Astrocyte (in vitro differentiated cells and primary cell): ENCODE results near the gene TRAPPC4. TPM values are rescaled to one million over a fixed set of nuclear protein-coding genes. Genes with fewer than 3 reads are reported as not detected.

Source experiments
- DNase-seq: peaks from one replicate; pipeline ENCODE4 v3.0.0-alpha.2; 2010; ENCODE audit warnings: low read depth
- FAIRE-seq: peaks from 2 replicates; lab custom pipeline; 2011; peaks lifted over from hg19 to GRCh38; lab: Jason Lieb, UNC
- H2AFZ ChIP-seq: 2 replicates; pipeline ENCODE4 v1.6.0; 2012; ENCODE audit warnings: low read depth, low read length, inconsistent platforms
- H3K27ac ChIP-seq: 2 replicates; pipeline ENCODE4 v1.5.1; 2011; ENCODE audit warnings: low read depth, low read length, inconsistent platforms
- H3K27me3 ChIP-seq: 2 replicates; pipeline ENCODE4 v1.6.0; 2011; ENCODE audit warnings: low read length, inconsistent platforms; ENCODE audit not compliant: insufficient read depth
- H3K36me3 ChIP-seq: 2 replicates; pipeline ENCODE4 v1.5.1; 2011; ENCODE audit warnings: low read length, inconsistent platforms; ENCODE audit not compliant: insufficient read depth
- H3K4me1 ChIP-seq: 2 replicates; pipeline ENCODE4 v1.5.1; 2011; ENCODE audit warnings: low read length, inconsistent platforms; ENCODE audit not compliant: insufficient read depth
- H3K4me2 ChIP-seq: 2 replicates; pipeline ENCODE4 v1.6.0; 2012; ENCODE audit warnings: low read length, inconsistent platforms
- H3K4me3 ChIP-seq: 2 replicates; pipeline ENCODE4 v1.5.1; 2011; ENCODE audit warnings: low read depth, mild to moderate bottlenecking, low read length, inconsistent platforms; ENCODE audit not compliant: insufficient read depth
- H3K79me2 ChIP-seq: 2 replicates; pipeline ENCODE4 v1.6.0; 2012; ENCODE audit warnings: mild to moderate bottlenecking, low read length, inconsistent platforms; ENCODE audit not compliant: insufficient read depth
- H3K9ac ChIP-seq: 2 replicates; pipeline ENCODE4 v1.6.0; 2012; ENCODE audit warnings: mild to moderate bottlenecking, low read length, inconsistent platforms
- H3K9me3 ChIP-seq: 2 replicates; pipeline ENCODE4 v1.5.1; 2012; ENCODE audit warnings: low read depth, mild to moderate bottlenecking, low read length, inconsistent platforms; ENCODE audit not compliant: insufficient read depth
- H4K20me1 ChIP-seq: 2 replicates; pipeline ENCODE4 v1.6.0; 2012; ENCODE audit warnings: low read length, inconsistent platforms; ENCODE audit not compliant: insufficient read depth
- H3K27ac Mint-ChIP-seq: one replicate; pipeline ENCODE4 v1.8.0; 2021; ENCODE audit warnings: mild to moderate bottlenecking, mixed read lengths; ENCODE audit not compliant: unreplicated experiment
- H3K27me3 Mint-ChIP-seq: one replicate; pipeline ENCODE4 v1.8.0; 2021; ENCODE audit warnings: low read depth, mixed read lengths; ENCODE audit not compliant: unreplicated experiment
- H3K36me3 Mint-ChIP-seq: one replicate; pipeline ENCODE4 v1.8.0; 2021; ENCODE audit warnings: low read depth, mixed read lengths; ENCODE audit not compliant: unreplicated experiment
- H3K4me1 Mint-ChIP-seq: one replicate; pipeline ENCODE4 v1.8.0; 2021; ENCODE audit warnings: low read depth, mixed read lengths; ENCODE audit not compliant: unreplicated experiment
- H3K4me3 Mint-ChIP-seq: one replicate; pipeline ENCODE4 v1.8.0; 2021; ENCODE audit warnings: mild to moderate bottlenecking, moderate library complexity, mixed read lengths; ENCODE audit not compliant: unreplicated experiment
- H3K9me3 Mint-ChIP-seq: one replicate; pipeline ENCODE4 v1.8.0; 2021; ENCODE audit warnings: mild to moderate bottlenecking, mixed read lengths; ENCODE audit not compliant: unreplicated experiment
- EZH2 ChIP-seq: IDR thresholded peaks from 2 replicates; pipeline ENCODE4 v1.6.1; 2012; ENCODE audit warnings: mild to moderate bottlenecking, low read length, inconsistent platforms; ENCODE audit not compliant: insufficient read depth
- total RNA-seq: library from RNA; stranded (reverse); gene quantifications from 2 replicates; pipeline ENCODE4 v1.2.1, GENCODE V29; 2021
- TF ChIP-seq, protein P1 (sequence below): IDR thresholded peaks from 2 replicates; pipeline ENCODE4 v1.5.1; 2011; ENCODE audit warnings: low read depth, mild to moderate bottlenecking, inconsistent platforms, low read length, moderate library complexity; ENCODE audit not compliant: insufficient read depth

Gene TRAPPC4
- total RNA-seq, 1 donor from 2014 or later: 88.3 TPM

DNA sequence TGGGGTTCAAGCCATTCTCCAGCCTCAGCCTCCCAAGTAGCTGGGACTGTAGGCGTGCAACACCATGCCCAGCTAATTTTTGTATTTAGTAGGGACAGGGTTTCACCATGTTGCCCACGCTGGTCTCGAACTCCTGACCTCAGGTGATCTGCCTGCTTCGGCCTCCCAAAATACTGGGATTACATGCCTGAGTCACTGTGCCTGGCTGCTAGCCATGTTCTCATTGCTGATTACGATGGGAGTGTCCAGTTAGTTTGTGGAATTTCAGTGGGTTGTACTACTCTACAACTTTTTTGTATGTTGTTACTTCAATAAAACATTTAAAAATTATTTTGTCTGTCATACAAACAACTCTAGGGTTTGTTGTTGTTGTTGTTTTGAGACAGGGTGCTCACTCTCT is 44.2 kb downstream of the TRAPPC4 start:
- DNase-seq (peak; percentile 47), FAIRE-seq (no peak)
- TF ChIP-seq EZH2: no peak
- TF ChIP-seq, protein P1, sequence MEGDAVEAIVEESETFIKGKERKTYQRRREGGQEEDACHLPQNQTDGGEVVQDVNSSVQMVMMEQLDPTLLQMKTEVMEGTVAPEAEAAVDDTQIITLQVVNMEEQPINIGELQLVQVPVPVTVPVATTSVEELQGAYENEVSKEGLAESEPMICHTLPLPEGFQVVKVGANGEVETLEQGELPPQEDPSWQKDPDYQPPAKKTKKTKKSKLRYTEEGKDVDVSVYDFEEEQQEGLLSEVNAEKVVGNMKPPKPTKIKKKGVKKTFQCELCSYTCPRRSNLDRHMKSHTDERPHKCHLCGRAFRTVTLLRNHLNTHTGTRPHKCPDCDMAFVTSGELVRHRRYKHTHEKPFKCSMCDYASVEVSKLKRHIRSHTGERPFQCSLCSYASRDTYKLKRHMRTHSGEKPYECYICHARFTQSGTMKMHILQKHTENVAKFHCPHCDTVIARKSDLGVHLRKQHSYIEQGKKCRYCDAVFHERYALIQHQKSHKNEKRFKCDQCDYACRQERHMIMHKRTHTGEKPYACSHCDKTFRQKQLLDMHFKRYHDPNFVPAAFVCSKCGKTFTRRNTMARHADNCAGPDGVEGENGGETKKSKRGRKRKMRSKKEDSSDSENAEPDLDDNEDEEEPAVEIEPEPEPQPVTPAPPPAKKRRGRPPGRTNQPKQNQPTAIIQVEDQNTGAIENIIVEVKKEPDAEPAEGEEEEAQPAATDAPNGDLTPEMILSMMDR: no peak
- Mint-ChIP-seq H3K4me1 (peaks cover 3% of the 10 kb centered on the region), H3K27me3 (no peaks in the 10 kb centered on the region), H3K9me3 (no peaks in the 10 kb centered on the region), H3K27ac (no peak overlapping the region), H3K36me3 (no peaks in the 10 kb centered on the region), H3K4me3 (no peak overlapping the region)
- Histone ChIP-seq H4K20me1 (no peaks in the 10 kb centered on the region), H3K27ac (no peak overlapping the region), H3K79me2 (peaks cover 27% of the 10 kb centered on the region), H3K9ac (no peak overlapping the region), H3K4me1 (peaks cover 6% of the 10 kb centered on the region), H3K4me2 (no peak overlapping the region), H3K4me3 (no peak overlapping the region), H3K36me3 (no peaks in the 10 kb centered on the region), H3K27me3 (no peaks in the 10 kb centered on the region), H2AFZ (no peak overlapping the region), H3K9me3 (no peaks in the 10 kb centered on the region)

DNA sequence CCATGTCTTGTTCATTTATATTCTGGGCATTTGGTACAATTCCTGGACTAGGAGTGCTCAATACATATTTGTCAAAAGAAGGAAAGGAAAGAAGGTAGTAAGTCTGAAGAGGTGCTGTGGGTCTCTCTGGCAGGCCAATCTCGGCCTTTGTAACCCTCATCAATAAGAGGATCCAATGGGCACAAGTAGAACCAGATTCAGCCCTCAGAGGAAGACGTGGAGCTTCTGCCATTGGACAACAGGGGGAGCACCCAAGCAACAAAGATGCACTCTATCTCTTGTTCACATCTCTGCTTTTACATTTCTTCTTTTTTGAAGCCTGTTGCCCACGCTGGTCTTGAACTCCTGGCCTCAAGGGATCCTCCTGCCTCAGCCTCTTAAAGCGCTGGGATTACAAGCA is 46.8 kb downstream of the TRAPPC4 start:
- Histone ChIP-seq H3K27ac (no peak overlapping the region), H2AFZ (no peak overlapping the region), H3K9me3 (no peaks in the 10 kb centered on the region), H3K4me1 (no peaks in the 10 kb centered on the region), H3K4me3 (no peak overlapping the region), H3K27me3 (no peaks in the 10 kb centered on the region), H4K20me1 (no peaks in the 10 kb centered on the region), H3K36me3 (peaks cover 4% of the 10 kb centered on the region), H3K79me2 (peaks cover 39% of the 10 kb centered on the region), H3K4me2 (no peak overlapping the region), H3K9ac (no peak overlapping the region)
- no peak for DNase-seq
- no peaks in the 10 kb centered on the region for H3K9me3 Mint-ChIP-seq
- no peak overlapping the region for H3K4me3 Mint-ChIP-seq
- H3K27me3 Mint-ChIP-seq: no peaks in the 10 kb centered on the region
- peaks cover 3% of the 10 kb centered on the region for H3K36me3 Mint-ChIP-seq
- peaks cover 2% of the 10 kb centered on the region for H3K4me1 Mint-ChIP-seq
- TF ChIP-seq, protein P1: peak; percentile 47
- no peak for TF ChIP-seq EZH2
- FAIRE-seq: no peak
- H3K27ac Mint-ChIP-seq: no peak overlapping the region

DNA sequence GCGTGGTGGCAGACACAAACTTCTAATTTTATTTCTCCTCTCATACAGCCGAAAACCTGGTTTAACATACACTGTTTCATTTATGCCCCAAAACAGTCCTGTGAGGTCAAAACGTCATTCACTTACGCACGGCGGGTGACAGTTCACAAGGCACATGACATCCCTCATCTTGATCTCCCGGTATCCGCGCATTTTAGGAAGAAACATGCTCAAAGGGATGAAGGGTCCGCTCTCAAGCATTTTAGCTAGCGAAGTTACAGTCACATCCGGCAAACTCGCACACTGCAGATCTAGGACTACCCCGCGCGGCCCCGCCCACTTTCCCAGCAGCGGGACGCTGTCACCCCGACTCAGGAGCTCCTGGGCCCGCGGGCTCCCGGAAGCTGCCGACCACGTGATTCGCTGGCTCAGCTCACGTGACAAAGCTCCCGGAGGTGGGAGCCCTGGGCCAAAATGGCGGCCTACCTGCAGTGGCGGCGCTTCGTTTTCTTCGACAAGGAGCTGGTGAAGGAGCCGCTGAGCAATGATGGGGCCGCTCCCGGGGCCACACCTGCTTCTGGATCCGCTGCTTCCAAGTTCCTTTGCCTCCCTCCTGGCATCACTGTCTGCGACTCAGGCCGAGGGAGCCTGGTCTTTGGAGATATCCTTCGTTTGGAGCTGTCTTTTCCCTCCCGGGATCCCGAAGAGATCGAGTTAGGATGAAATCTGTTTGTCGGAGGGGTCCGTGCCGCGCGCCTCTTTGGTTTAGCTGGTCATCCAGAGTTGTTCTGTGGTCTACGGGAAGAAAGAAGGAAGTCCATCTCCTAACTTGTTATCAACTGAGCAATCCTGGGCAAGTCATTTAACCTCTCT is 49.0 kb downstream of the TRAPPC4 start, which contains the start of gene VPS11:
Gene VPS11, plus strand, starts transcription at position 448 of the 852 bp plus-strand sequence. Its CDS starts 6 bp downstream, at position 454.
- no peaks in the 10 kb centered on the region for H3K27me3 Mint-ChIP-seq
- H3K9ac ChIP-seq: peak within 1 kb of the TSS; percentile 96
- no peaks in the 10 kb centered on the region for H3K9me3 ChIP-seq
- FAIRE-seq (no peak), DNase-seq (peak; percentile 86)
- H3K27ac Mint-ChIP-seq: peak within 1 kb of the TSS; percentile 90
- H3K27me3 ChIP-seq: no peaks in the 10 kb centered on the region
- TF ChIP-seq, protein P1: no peak
- TF ChIP-seq EZH2: no peak
- H3K79me2 ChIP-seq: peaks cover 43% of the 10 kb centered on the region
- no peaks in the 10 kb centered on the region for H3K9me3 Mint-ChIP-seq
- peaks cover 2% of the 10 kb centered on the region for H3K4me1 Mint-ChIP-seq
- H3K4me2 ChIP-seq: peak within 1 kb of the TSS; percentile 96
- peak within 1 kb of the TSS; percentile 84 for H3K27ac ChIP-seq
- no peaks in the 10 kb centered on the region for H3K4me1 ChIP-seq
- peaks cover 3% of the 10 kb centered on the region for H3K36me3 Mint-ChIP-seq
- H3K36me3 ChIP-seq: peaks cover 11% of the 10 kb centered on the region
- no peaks in the 10 kb centered on the region for H4K20me1 ChIP-seq
- H2AFZ ChIP-seq: peak within 1 kb of the TSS; percentile 90
- H3K4me3 Mint-ChIP-seq: peak within 1 kb of the TSS; percentile 92
- H3K4me3 ChIP-seq: peak within 1 kb of the TSS; percentile 98
